ENCODE results near the gene EDA2R.

- TF ChIP-seq CTCF (IDR thresholded peaks at IDR 0.05; ENCODE audit: insufficient read depth, low read depth, low read length) = no peak
- TF ChIP-seq EZH2 (IDR thresholded peaks at IDR 0.05; ENCODE audit: insufficient read depth, low read length) = no peak
Observed at GRCh38 chrX:66547847-66548369, 91.0 kb downstream of the EDA2R start.
